Measurements from ENCODE around the gene CRYGN. TPM values are rescaled to one million over a fixed set of nuclear protein-coding genes. Genes with fewer than 3 reads are reported as not detected.

The CRYGN gene
- total and polyA plus RNA-seq, 9 of the 15 experiments (the other 6 are each of a cell fraction or from before 2014, with no cell fraction given) = not detected

- TF ChIP-seq ZNF583 (CRISPR knock-in tag; IDR thresholded peaks at IDR 0.05) = peak; percentile 41; the same call in 1 of the 2 replicates
- TF ChIP-seq, protein P1, sequence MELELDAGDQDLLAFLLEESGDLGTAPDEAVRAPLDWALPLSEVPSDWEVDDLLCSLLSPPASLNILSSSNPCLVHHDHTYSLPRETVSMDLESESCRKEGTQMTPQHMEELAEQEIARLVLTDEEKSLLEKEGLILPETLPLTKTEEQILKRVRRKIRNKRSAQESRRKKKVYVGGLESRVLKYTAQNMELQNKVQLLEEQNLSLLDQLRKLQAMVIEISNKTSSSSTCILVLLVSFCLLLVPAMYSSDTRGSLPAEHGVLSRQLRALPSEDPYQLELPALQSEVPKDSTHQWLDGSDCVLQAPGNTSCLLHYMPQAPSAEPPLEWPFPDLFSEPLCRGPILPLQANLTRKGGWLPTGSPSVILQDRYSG (tag; conservative IDR thresholded peaks at IDR 0.05; ENCODE audit: low read depth) = no peak
- peak; percentile 64; the same call in 1 of the 2 replicates for TF ChIP-seq GTF2E2 (tag; IDR thresholded peaks at IDR 0.05)
- TF ChIP-seq NFRKB (IDR thresholded peaks at IDR 0.05; ENCODE audit: low read depth) = peak; percentile 23; the same call in 1 of the 2 replicates
- TF ChIP-seq SMAD1 (IDR thresholded peaks at IDR 0.05; ENCODE audit: low read depth, low read length, partially characterized antibody) = no peak
- TF ChIP-seq RFX5 (IDR thresholded peaks at IDR 0.05; ENCODE audit: low read depth, low read length) = 0 out of 2 replicates have a peak, but pooled peaks have one; percentile 15
- 0 out of 2 replicates have a peak, but pooled peaks have one; percentile 16 for TF ChIP-seq MEF2D (tag; conservative IDR thresholded peaks at IDR 0.05; ENCODE audit: low read depth)
- no peak for TF ChIP-seq HOMEZ (CRISPR knock-in tag; IDR thresholded peaks at IDR 0.05)
- peak; percentile 31; the same call in 1 of the 2 replicates for TF ChIP-seq TFAP4 (CRISPR knock-in tag; IDR thresholded peaks at IDR 0.05; ENCODE audit: borderline replicate concordance)
- no peak for TF ChIP-seq U2AF1 (optimal IDR thresholded peaks at IDR 0.05; ENCODE audit: low read depth, low read length)
- no peak for TF ChIP-seq ZNF589 (CRISPR knock-in tag; IDR thresholded peaks at IDR 0.05; ENCODE audit: low read depth)
- TF ChIP-seq ZNF316 (IDR thresholded peaks at IDR 0.05) = peak; percentile 96
- peak; percentile 53 for TF ChIP-seq WHSC1 (IDR thresholded peaks at IDR 0.05; ENCODE audit: low read length)
- no peak for TF ChIP-seq CEBPB (tag; IDR thresholded peaks at IDR 0.05)
- peak; percentile 84; the same call in 1 of the 2 replicates for TF ChIP-seq ZBTB43 (CRISPR knock-in tag; IDR thresholded peaks at IDR 0.05)
- peak; percentile 64 for TF ChIP-seq MAFK (IDR thresholded peaks at IDR 0.05; ENCODE audit: low read length)
- no peak for TF ChIP-seq ZNF3 (CRISPR knock-in tag; IDR thresholded peaks at IDR 0.05)
- no peak for TF ChIP-seq ZNF551 (CRISPR knock-in tag; IDR thresholded peaks at IDR 0.05)
- no peak for TF ChIP-seq ELF1 (tag; IDR thresholded peaks at IDR 0.05)
- 0 out of 2 replicates have a peak, but pooled peaks have one; percentile 17 for TF ChIP-seq NR2C2 (CRISPR knock-in tag; IDR thresholded peaks at IDR 0.05)
- peak; percentile 82 for TF ChIP-seq NR2C2 (tag; IDR thresholded peaks at IDR 0.05)
Measured at GRCh38 chr7:151404216-151405011, 35.5 kb downstream of the CRYGN start (continued).
